ENCODE data around the gene EEF1B2.
"Not testable (repeated sequence)": the region's sequence is repeated elsewhere in the genome, so short reads cannot be mapped to it uniquely, and the experiment has no call there.

DNA sequence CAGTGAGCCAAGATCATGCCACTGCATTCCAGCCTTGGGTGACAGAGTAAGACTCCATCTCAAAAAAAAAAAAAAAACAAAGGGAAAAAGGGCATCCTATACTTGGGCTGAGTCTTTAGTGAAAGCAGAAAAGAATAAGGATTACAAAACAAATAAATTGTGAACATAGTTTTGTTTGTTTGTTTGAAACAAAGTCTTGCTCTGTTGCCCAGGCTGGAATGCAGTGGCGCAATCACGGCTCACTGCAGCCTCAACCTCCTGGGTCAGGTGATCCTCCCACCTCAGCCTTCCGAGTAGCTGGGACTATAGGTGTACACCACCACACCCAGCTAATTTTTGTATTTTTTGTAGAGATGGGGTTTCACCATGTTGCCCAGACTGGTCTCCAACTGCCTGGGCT lies 37.1 kb upstream of the EEF1B2 start:
- TF ChIP-seq, protein P1, sequence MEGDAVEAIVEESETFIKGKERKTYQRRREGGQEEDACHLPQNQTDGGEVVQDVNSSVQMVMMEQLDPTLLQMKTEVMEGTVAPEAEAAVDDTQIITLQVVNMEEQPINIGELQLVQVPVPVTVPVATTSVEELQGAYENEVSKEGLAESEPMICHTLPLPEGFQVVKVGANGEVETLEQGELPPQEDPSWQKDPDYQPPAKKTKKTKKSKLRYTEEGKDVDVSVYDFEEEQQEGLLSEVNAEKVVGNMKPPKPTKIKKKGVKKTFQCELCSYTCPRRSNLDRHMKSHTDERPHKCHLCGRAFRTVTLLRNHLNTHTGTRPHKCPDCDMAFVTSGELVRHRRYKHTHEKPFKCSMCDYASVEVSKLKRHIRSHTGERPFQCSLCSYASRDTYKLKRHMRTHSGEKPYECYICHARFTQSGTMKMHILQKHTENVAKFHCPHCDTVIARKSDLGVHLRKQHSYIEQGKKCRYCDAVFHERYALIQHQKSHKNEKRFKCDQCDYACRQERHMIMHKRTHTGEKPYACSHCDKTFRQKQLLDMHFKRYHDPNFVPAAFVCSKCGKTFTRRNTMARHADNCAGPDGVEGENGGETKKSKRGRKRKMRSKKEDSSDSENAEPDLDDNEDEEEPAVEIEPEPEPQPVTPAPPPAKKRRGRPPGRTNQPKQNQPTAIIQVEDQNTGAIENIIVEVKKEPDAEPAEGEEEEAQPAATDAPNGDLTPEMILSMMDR (IDR thresholded peaks at IDR 0.05): not testable (repeated sequence)
- TF ChIP-seq POLR2A (IDR thresholded peaks at IDR 0.05): not testable (repeated sequence)
